Common myeloid progenitor, CD34-positive (primary cell): Measurements from ENCODE around the gene PRTG.
A peak's percentile ranks its signal among the peaks of the same experiment; 100 is the strongest.

Experiments used
- CTCF ChIA-PET: fragments of 350-600 bp; sonication (Branson Sonifier 250); formaldehyde crosslinking; loops from one replicate; lab custom pipeline; 2021; ENCODE audit warnings: antibody characterized with exemption; lab: Charles Lee
- POLR2A ChIA-PET: fragments of 350-600 bp; sonication (Branson Sonifier 250); formaldehyde crosslinking; loops from one replicate; lab custom pipeline; 2021; ENCODE audit warnings: antibody characterized with exemption; lab: Charles Lee
- DNase-seq, 3 donors: peaks; one replicate each; pipeline versions ENCODE4 v3.0.0 to v3.0.0-alpha.2; 2013
- H3K27ac ChIP-seq, 2 experiments: 1 replicate in 1 of 2; 2 replicates in 1 of 2; pipeline ENCODE4 v1.7.0; 2013; ENCODE audit warnings: inconsistent platforms in 2 of 2, low read length in 2 of 2, mild to moderate bottlenecking in 2 of 2, low read depth in 1 of 2, moderate library complexity in 1 of 2; ENCODE audit not compliant: severe bottlenecking in 2 of 2, insufficient read depth in 1 of 2, poor library complexity in 1 of 2
- H3K27me3 ChIP-seq, 5 experiments: replicated peaks in 2 of 5; 1 replicate in 3 of 5; 2 replicates in 2 of 5; pipeline versions ENCODE4 v1.6.1 to v1.7.0; 2013; ENCODE audit warnings: low read length in 4 of 5, mild to moderate bottlenecking in 2 of 5, moderate library complexity in 2 of 5, inconsistent platforms in 1 of 5; ENCODE audit not compliant: insufficient read depth in 5 of 5, control insufficient read depth in 4 of 5
- H3K36me3 ChIP-seq, 4 experiments: 1 replicate in 2 of 4; 2 replicates in 2 of 4; pipeline versions ENCODE4 v1.6.1 to v1.7.0; 2013; ENCODE audit warnings: low read length in 3 of 4, control low read depth in 1 of 4, mild to moderate bottlenecking in 1 of 4; ENCODE audit not compliant: control insufficient read depth in 4 of 4, insufficient read depth in 4 of 4
- H3K4me1 ChIP-seq, 4 experiments: 1 replicate in 3 of 4; 2 replicates in 1 of 4; pipeline versions ENCODE4 v1.6.1 to v1.7.1; 2013; ENCODE audit warnings: low read length in 3 of 4, mild to moderate bottlenecking in 3 of 4, control low read depth in 1 of 4, inconsistent platforms in 1 of 4, moderate library complexity in 1 of 4; ENCODE audit not compliant: control insufficient read depth in 4 of 4, insufficient read depth in 4 of 4; ENCODE audit errors: control extremely low read depth in 1 of 4
- H3K4me3 ChIP-seq, 7 experiments: 1 replicate in 4 of 7; 2 replicates in 3 of 7; pipeline versions ENCODE4 v1.5.1 to v1.7.0; 2013; ENCODE audit warnings: mild to moderate bottlenecking in 7 of 7, low read length in 6 of 7, moderate library complexity in 6 of 7, inconsistent platforms in 2 of 7, low read depth in 2 of 7, control low read depth in 1 of 7; ENCODE audit not compliant: insufficient read depth in 4 of 7, control insufficient read depth in 1 of 7; ENCODE audit errors: extremely low read depth in 1 of 7
- H3K9me3 ChIP-seq, 5 experiments: 1 replicate in 4 of 5; 2 replicates in 1 of 5; pipeline versions ENCODE4 v1.6.1 to v1.7.1; 2013; ENCODE audit warnings: low read length in 4 of 5, mild to moderate bottlenecking in 2 of 5, inconsistent platforms in 1 of 5, low read depth in 1 of 5, moderate library complexity in 1 of 5; ENCODE audit not compliant: control insufficient read depth in 4 of 5, insufficient read depth in 2 of 5; ENCODE audit errors: control extremely low read depth in 1 of 5
- WGBS: methylation state at CpG from one replicate; pipeline ENCODE4 v1.1.5; 2013; ENCODE audit not compliant: insufficient coverage; 5-methylcytosine and 5-hydroxymethylcytosine counted together

Gene PRTG

GRCh38 chr15:55628369-55628730 lies 114.6 kb downstream of the PRTG start:
- no peaks in the 10 kb centered on the region for H3K4me1 ChIP-seq
- no peaks in the 10 kb centered on the region for H3K27me3 ChIP-seq
- no peaks in the 10 kb centered on the region for H3K9me3 ChIP-seq
- H3K4me3 ChIP-seq, result no peak overlapping the region
- CTCF ChIA-PET, result interaction anchor here (0.7 to 1.0 kb wide), 2 partner anchors 17 to 222 kb away, joined by 3 read pairs; no protein-coding TSS in a partner anchor
- H3K27ac ChIP-seq, result no peak overlapping the region
- WGBS, result 100% methylated on average over 2 of the region's 2 CpGs
- H3K36me3 ChIP-seq, result no peaks in the 10 kb centered on the region
- POLR2A ChIA-PET, result no interaction called here
- no peak for DNase-seq

- ChIA-PET CTCF (interaction anchor here (0.7 to 1.0 kb wide), 2 partner anchors 18 to 223 kb away, joined by 3 read pairs; no protein-coding TSS in a partner anchor), POLR2A (no interaction called here)
- peak in 2 of 3 donors; percentile 15 to 32 for DNase-seq
These were observed 115.1 kb downstream of the PRTG start for GRCh38 chr15:55627730-55628368.

GRCh38 chr15:55619783-55620182 lies 123.2 kb downstream of the PRTG start:
- Histone ChIP-seq H3K36me3 (no peaks in the 10 kb centered on the region), H3K4me1 (no peaks in the 10 kb centered on the region), H3K4me3 (no peak overlapping the region), H3K27ac (no peak overlapping the region), H3K27me3 (peaks cover 0 to 3% (median 0%) of the 10 kb centered on the region in 5 experiments), H3K9me3 (no peaks in the 10 kb centered on the region)
- 88% methylated on average over 4 of the region's 6 CpGs for WGBS
- DNase-seq, result peak in 2 of 3 donors; percentile 46 to 67
- POLR2A ChIA-PET, result no interaction called here
- CTCF ChIA-PET, result interaction anchor here (1.4 kb wide), 1 partner anchor 24 kb away, joined by 3 read pairs; no protein-coding TSS in a partner anchor

More at GRCh38 chr15:55627730-55628368, 115.1 kb downstream of the PRTG start:
- Histone ChIP-seq H3K9me3 (no peaks in the 10 kb centered on the region), H3K4me3 (no peak overlapping the region), H3K27ac (no peak overlapping the region), H3K27me3 (no peaks in the 10 kb centered on the region), H3K4me1 (no peaks in the 10 kb centered on the region), H3K36me3 (no peaks in the 10 kb centered on the region)
- WGBS, result 79% methylated on average over 7 of the region's 7 CpGs

- Histone ChIP-seq H3K27me3 (peaks cover 0 to 5% (median 0%) of the 10 kb centered on the region in 5 experiments), H3K27ac (no peak overlapping the region), H3K4me1 (no peaks in the 10 kb centered on the region), H3K9me3 (no peaks in the 10 kb centered on the region), H3K4me3 (no peak overlapping the region), H3K36me3 (no peaks in the 10 kb centered on the region)
- 100% methylated on average over 3 of the region's 4 CpGs for WGBS
- DNase-seq, result no peak
- ChIA-PET POLR2A (no interaction called here), CTCF (no interaction called here)
These were observed 124.6 kb downstream of the PRTG start for GRCh38 chr15:55618387-55618786.

GRCh38 chr15:55615445-55615844 lies 127.5 kb downstream of the PRTG start:
- Histone ChIP-seq H3K4me1 (no peaks in the 10 kb centered on the region), H3K27me3 (peaks cover 0 to 5% (median 0%) of the 10 kb centered on the region in 5 experiments), H3K36me3 (no peaks in the 10 kb centered on the region), H3K4me3 (no peak overlapping the region), H3K27ac (no peak overlapping the region), H3K9me3 (no peaks in the 10 kb centered on the region)
- POLR2A ChIA-PET, result no interaction called here
- no peak for DNase-seq
- WGBS, result no CpG with 5 or more reads among the region's 1 CpG
- CTCF ChIA-PET, result no interaction called here

GRCh38 chr15:55613727-55614126 lies 129.2 kb downstream of the PRTG start:
- H3K27ac ChIP-seq, result no peak overlapping the region
- H3K9me3 ChIP-seq, result peaks cover 0 to 2% (median 0%) of the 10 kb centered on the region in 5 experiments
- 97% methylated on average over 4 of the region's 4 CpGs for WGBS
- H3K4me1 ChIP-seq, result no peaks in the 10 kb centered on the region
- H3K36me3 ChIP-seq, result no peaks in the 10 kb centered on the region
- H3K27me3 ChIP-seq, result peaks cover 0 to 3% (median 0%) of the 10 kb centered on the region in 5 experiments
- DNase-seq, result no peak
- CTCF ChIA-PET, result interaction anchor here (0.7 kb wide), 1 partner anchor 89 kb away, joined by 3 read pairs; no protein-coding TSS in a partner anchor
- no peak overlapping the region for H3K4me3 ChIP-seq
- POLR2A ChIA-PET, result no interaction called here

- 95% methylated on average over 2 of the region's 5 CpGs for WGBS
These were observed 136.7 kb downstream of the PRTG start for GRCh38 chr15:55606214-55606613.

More at GRCh38 chr15:55606214-55606613, 136.7 kb downstream of the PRTG start:
- Histone ChIP-seq H3K9me3 (peaks cover 0 to 13% (median 1%) of the 10 kb centered on the region in 5 experiments), H3K27ac (no peak overlapping the region), H3K36me3 (no peaks in the 10 kb centered on the region), H3K27me3 (no peaks in the 10 kb centered on the region), H3K4me1 (no peaks in the 10 kb centered on the region), H3K4me3 (no peak overlapping the region)
- CTCF ChIA-PET, result no interaction called here
- DNase-seq, result no peak
- POLR2A ChIA-PET, result no interaction called here
